PFSK-1 (cell line): ENCODE measurements around the gene ECEL1.

Experiments used
- SIN3A ChIP-seq: IDR thresholded peaks from 2 replicates; pipeline ENCODE4 v1.6.1; 2012; ENCODE audit warnings: mild to moderate bottlenecking, low read length, moderate library complexity, borderline replicate concordance; ENCODE audit not compliant: insufficient read depth
- TF ChIP-seq, protein P1 (sequence below), 2 experiments: IDR thresholded peaks; 2 replicates each; pipeline versions ENCODE4 v1.6.1 to v1.8.0; 2011 to 2012; ENCODE audit warnings: low read depth in 2 of 2, low read length in 2 of 2, control low read depth in 1 of 2, inconsistent platforms in 1 of 2, mild to moderate bottlenecking in 1 of 2, moderate library complexity in 1 of 2; ENCODE audit not compliant: insufficient read depth in 1 of 2

DNA sequence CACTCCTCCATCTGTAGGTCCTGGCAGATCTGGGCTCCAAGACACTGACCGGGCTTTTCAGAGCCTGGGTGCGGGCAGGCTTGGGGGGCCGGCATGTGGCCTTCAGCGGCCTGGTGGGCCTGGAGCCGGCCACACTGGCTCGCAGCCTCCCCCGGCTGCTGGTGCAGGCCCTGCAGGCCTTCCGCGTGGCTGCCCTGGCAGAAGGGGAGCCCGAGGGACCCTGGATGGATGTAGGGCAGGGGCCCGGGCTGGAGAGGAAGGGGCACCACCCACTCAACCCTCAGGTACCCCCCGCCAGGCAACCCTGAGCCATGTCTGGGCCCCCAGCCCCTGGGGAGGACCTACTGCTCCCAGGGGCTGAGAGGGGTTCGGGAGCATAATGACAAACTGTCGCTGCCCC, 37.6 kb upstream of the ECEL1 start:
- TF ChIP-seq SIN3A, result no peak
- TF ChIP-seq, protein P1, sequence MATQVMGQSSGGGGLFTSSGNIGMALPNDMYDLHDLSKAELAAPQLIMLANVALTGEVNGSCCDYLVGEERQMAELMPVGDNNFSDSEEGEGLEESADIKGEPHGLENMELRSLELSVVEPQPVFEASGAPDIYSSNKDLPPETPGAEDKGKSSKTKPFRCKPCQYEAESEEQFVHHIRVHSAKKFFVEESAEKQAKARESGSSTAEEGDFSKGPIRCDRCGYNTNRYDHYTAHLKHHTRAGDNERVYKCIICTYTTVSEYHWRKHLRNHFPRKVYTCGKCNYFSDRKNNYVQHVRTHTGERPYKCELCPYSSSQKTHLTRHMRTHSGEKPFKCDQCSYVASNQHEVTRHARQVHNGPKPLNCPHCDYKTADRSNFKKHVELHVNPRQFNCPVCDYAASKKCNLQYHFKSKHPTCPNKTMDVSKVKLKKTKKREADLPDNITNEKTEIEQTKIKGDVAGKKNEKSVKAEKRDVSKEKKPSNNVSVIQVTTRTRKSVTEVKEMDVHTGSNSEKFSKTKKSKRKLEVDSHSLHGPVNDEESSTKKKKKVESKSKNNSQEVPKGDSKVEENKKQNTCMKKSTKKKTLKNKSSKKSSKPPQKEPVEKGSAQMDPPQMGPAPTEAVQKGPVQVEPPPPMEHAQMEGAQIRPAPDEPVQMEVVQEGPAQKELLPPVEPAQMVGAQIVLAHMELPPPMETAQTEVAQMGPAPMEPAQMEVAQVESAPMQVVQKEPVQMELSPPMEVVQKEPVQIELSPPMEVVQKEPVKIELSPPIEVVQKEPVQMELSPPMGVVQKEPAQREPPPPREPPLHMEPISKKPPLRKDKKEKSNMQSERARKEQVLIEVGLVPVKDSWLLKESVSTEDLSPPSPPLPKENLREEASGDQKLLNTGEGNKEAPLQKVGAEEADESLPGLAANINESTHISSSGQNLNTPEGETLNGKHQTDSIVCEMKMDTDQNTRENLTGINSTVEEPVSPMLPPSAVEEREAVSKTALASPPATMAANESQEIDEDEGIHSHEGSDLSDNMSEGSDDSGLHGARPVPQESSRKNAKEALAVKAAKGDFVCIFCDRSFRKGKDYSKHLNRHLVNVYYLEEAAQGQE (IDR thresholded peaks at IDR 0.05; ENCODE audit: insufficient read depth in 1 of 2, low read depth in 2 of 2, low read length in 2 of 2), result no peak
